HG03039 (cell line): Measurements from ENCODE around the gene SLC6A7.

Experiments used
- ATAC-seq: cut with Tn5 transposase; IDR thresholded peaks from one replicate; pipeline ENCODE4 v1.9.1; 2021; ENCODE audit warnings: mild to moderate bottlenecking, moderate library complexity; ENCODE audit not compliant: unreplicated experiment

The SLC6A7 gene

DNA sequence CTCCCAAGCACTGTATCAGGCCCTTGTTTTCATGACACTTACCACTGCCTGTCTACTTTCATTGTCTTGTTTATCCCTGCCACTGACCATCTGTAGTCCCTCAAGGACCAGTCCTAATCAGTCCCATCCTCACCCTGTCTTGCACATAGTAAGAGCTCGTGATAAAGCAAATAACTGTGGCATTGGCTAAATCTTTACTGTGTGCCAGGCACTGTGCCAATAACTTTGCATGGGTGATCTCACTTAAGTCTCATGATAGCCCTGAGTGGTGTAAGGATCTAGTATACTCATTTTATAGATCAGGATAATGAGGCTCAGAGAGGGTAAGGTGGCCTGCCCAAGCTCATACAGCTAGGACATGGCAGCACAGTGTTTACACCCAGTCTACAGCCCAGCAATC, 17.7 kb upstream of the SLC6A7 start:
- ATAC-seq = no peak

DNA sequence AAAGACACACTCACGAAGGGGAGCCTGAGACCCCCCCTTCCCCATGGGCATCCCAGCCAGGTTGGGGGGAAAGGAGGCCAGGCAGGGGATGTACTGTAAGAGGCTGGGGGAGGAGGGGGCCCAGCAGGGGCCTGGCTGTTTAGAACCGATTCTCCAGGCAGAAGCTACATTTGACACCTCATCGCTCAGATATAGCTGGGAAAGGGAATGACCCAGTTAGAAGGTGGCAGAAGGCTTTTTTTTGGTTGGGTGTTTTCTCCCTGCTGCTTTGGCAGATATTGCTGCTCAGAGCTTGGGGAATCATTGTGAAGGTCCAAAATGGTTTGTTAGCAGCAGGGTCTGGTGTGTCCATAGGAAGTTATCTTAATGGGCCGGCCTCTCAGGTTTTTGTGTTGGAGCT, 17.3 kb upstream of the SLC6A7 start:
- ATAC-seq = no peak

DNA sequence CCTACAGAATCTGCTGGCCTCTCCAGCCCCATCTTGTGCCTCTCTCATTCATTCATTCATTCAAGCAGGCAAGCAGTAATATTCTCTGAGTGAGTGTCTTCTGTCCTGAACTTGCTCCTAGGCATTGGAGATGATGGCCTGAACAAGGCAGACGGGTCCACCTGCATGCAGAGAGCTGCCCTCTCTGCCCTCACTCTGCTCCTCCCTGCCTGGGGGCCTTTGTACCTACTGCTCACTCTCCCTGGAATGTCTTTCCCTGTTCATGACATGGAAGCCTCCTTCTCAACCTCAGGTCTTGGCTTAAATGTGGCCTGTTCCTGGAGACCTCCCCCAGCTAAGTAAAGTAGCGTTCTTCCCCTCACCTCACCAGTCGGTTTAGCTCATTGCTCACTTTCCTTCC, 16.7 kb upstream of the SLC6A7 start:
- no peak for ATAC-seq

- ATAC-seq = no peak
These were observed 15.6 kb upstream of the SLC6A7 start for GRCh38 chr5:150174285-150174684.

DNA sequence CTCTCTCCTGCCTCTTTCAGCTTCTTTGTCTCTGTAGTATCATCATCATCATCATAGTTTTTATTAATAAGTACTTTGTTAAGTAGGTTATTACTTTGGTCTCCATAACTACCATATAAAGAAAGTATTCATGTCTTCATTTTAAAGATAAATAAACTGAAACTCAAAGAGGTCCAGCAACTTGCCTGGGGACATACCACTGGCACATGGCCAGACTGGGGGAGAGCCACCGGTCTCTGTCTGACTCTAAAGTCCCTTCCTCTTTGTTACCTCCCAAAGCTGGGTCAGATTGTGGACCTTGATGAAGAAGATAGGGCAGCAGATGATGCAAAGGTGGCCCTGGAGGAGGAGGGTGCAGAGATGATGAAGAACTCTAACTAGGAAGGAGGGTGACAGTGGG, 14.8 kb upstream of the SLC6A7 start:
- ATAC-seq = no peak

- no peak for ATAC-seq
These were observed 14.3 kb upstream of the SLC6A7 start for GRCh38 chr5:150175536-150175935.

GRCh38 chr5:150176745-150177477, 13.0 kb upstream of the SLC6A7 start:
- ATAC-seq = no peak

GRCh38 chr5:150177721-150178120, 12.1 kb upstream of the SLC6A7 start:
- ATAC-seq = no peak

- no peak for ATAC-seq
These were observed 11.6 kb upstream of the SLC6A7 start for GRCh38 chr5:150178262-150178661.

GRCh38 chr5:150179019-150179620, 10.7 kb upstream of the SLC6A7 start:
- no peak for ATAC-seq

- no peak for ATAC-seq
These were observed 9.4 kb upstream of the SLC6A7 start for GRCh38 chr5:150180241-150181026.

- no peak for ATAC-seq
These were observed 8.8 kb upstream of the SLC6A7 start for GRCh38 chr5:150181027-150181426.

DNA sequence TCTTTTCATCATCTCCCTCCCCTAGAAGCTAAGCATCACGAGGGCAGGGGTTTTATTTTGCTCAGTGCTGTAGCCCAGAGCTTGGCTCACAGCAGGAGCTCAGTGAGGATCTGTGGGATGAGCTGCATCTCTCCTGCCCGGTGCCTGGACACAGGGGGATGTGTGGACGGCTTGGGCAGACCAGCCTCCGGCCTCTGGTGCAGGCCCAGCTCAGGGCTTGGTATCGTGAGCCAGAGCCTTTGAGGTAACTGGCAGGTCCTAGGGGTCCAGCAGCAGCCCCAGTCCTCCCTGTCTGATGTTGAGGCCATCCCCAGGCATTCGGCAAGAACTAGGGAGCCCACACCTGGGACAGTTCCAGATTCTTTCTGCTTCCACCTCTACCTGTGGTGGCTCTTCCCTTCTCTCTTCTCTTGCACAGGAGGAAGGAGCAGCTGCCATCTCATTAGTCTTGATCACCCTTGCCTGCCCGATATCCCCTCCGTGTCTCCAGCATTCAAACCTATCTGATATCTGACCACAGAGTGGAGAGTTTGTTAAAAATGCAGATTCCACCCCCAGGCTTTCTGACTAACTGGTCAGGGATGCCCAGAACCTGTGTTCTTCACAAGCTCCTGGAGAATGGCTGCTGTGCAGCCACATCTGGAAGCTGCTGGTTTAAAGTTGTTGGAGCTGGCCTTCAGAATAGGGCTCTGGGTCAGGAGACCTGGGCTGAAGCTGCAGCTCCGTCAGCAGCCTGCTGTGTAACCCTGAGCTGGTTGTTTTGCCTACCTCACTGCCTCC, 7.9 kb upstream of the SLC6A7 start:
- ATAC-seq = no peak

DNA sequence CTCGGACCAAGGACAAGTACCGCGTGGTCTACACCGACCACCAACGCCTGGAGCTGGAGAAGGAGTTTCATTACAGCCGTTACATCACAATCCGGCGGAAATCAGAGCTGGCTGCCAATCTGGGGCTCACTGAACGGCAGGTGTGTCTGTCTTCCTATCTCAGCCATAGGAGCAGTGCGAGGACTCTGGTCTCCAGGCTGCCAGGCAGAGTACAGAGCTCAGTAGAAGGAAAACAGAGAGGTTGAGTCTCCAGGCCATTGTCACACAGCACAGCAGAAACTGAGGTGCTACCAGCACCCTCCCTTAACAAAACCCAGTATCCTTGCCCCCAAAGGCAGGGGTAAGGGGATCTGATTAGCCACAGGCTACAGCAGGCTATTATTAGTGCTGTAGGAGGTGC, 7.1 kb upstream of the SLC6A7 start:
- no peak for ATAC-seq

DNA sequence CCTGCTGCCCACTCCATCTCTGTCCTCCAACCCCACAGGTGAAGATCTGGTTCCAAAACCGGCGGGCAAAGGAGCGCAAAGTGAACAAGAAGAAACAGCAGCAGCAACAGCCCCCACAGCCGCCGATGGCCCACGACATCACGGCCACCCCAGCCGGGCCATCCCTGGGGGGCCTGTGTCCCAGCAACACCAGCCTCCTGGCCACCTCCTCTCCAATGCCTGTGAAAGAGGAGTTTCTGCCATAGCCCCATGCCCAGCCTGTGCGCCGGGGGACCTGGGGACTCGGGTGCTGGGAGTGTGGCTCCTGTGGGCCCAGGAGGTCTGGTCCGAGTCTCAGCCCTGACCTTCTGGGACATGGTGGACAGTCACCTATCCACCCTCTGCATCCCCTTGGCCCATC, 6.4 kb upstream of the SLC6A7 start:
- no peak for ATAC-seq

DNA sequence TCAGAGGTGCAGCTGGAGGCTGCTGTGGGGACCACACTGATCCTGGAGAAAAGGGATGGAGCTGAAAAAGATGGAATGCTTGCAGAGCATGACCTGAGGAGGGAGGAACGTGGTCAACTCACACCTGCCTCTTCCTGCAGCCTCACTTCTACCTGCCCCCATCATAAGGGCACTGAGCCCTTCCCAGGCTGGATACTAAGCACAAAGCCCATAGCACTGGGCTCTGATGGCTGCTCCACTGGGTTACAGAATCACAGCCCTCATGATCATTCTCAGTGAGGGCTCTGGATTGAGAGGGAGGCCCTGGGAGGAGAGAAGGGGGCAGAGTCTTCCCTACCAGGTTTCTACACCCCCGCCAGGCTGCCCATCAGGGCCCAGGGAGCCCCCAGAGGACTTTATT, 5.9 kb upstream of the SLC6A7 start:
- ATAC-seq = no peak

DNA sequence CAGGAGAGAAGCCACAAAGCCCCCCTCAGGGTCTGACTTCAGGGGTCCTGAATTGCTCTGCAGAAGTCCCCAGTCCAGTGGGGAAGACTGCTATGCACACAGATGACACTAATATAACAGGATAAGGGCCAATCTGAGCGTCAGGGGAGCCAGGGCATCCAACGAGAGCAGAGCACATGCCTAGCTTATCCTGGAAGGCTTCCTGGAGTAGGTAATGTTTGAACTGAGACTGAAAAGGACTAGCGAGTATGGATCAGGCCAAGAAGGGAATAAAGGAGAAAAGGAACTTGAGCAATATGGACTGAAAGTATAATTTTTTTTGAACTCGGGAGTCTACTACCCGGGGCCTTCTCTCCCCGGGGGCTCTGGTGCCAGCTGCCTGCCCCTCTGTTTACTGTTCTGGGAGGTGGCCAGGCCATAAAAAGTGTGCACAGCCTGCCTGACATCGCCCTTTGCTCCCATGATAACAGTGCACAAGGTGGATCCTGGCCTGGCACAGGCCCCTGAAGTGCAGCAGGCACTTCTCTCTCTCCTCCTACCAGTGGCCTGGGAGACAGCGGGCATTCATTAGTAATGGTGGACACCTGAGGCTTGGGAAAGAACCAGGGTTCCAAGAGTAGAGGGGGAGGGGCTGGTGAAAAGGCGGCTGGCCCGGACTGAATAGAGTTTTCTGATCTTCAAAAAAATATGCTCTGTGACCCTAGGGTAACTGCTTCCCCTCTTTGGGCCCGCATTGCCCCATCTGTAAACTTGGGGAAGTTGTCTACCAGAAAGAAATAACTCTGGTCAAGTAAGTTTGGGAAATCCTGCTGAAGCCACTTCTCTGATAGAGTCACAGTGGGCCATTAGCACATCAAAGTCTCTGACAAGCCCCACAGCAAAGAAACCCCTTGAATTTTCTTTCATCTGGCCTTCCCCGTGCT, 4.6 kb upstream of the SLC6A7 start:
- ATAC-seq = no peak

GRCh38 chr5:150186137-150186536, 3.7 kb upstream of the SLC6A7 start:
- ATAC-seq = no peak

GRCh38 chr5:150186897-150187296, 3.0 kb upstream of the SLC6A7 start:
- ATAC-seq = no peak

DNA sequence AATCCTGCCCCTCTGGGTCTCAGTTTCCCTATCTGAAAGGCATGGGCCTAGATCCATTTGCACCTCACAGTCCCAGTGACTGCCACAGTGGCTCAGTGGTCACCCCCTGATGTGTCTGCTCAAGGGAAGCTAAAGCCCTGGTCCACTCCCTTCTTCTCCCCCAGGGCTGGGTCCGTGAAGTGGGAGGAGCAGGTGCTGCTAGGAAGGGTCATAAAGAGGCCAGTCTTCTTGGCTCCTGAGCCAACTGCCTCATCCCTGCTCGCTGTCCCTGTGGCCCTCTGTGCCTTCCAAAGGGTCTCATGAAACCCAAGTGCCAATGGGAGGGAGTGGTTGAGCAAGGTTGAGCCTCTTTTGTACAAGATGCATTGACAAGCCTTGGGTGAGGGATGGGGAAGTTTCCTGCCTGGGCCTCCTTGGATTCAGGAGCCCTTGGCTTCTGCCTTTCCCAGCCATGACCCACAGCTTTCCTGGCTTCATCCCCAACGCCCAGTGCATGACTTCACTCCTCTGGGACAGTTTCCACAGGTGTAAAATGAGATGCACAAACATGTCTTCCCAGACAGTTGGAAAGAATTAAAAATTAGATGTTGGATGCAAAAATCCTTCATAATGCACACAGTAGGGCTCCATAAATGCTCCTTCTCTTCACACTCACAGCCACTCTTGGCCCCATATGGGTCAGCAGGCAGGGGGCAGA, 1.6 kb upstream of the SLC6A7 start:
- no peak for ATAC-seq
